ENCODE results near the gene MYH10. TPM values are rescaled to one million over a fixed set of nuclear protein-coding genes. Genes with fewer than 3 reads are reported as not detected.

The MYH10 gene
- total and polyA plus RNA-seq, 4 donors: 9.1 to 79.1 (median 25.9) TPM

DNA sequence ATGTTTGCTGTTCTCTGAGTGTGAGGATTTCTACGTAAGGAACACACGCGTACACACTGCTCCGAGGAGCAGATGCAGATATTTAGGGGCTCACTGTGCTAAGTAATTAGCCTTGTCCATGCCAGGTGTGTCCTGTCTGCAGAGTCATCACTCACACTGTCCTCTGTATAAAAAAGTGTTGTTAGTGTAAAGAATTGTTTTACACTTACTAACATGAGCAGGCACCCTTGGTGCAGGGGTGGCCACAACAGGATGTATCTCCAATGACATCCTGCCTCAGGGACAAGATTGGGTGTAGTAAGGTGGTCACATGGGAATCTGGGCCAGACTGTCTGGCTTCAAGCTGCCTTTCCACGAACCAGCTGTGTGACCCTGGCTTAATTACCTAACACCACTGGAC, 130.9 kb downstream of the MYH10 start:
- no peak for TF ChIP-seq HNF4A (conservative IDR thresholded peaks at IDR 0.05)
- no peak for DNase-seq (ENCODE audit: low spot score)

DNA sequence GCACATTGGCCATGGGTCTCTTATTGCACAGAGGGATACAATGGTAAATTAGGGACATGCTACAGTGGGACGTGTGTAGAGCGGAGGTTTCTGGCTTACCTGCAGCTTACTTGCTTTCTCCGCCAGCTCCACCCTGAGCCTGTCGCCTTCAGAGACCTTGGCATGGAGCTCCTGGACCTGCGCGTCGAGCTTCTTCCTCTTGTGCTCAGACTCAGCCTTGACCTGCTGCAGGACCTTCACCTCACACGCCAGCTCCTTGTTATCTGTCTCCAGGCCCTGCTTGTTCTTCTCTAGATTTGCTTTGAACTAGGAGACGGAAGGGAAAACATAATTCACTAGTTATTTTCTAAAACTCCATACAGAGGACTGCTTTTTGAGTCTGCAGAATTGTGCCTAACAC, 131.4 kb downstream of the MYH10 start:
- Histone ChIP-seq H3K9ac (ENCODE audit: low read depth in 1 of 2, low read length in 2 of 2) (no peak overlapping the region), H3K4me3 (ENCODE audit: low read depth in 1 of 3, low read length in 3 of 3) (no peak overlapping the region), H3K9me3 (ENCODE audit: control insufficient read depth in 4 of 4, low read length in 3 of 4) (no peaks in the 10 kb centered on the region), H3K27me3 (ENCODE audit: control insufficient read depth in 4 of 4, insufficient read depth in 4 of 4, low read length in 3 of 4) (no peaks in the 10 kb centered on the region), H3K4me1 (ENCODE audit: control insufficient read depth in 4 of 4, insufficient read depth in 4 of 4, low read length in 3 of 4) (no peaks in the 10 kb centered on the region), H3K27ac (ENCODE audit: low read depth in 1 of 2, low read length in 2 of 2) (no peak overlapping the region), H3K36me3 (ENCODE audit: control insufficient read depth in 4 of 4, insufficient read depth in 3 of 4, low read depth in 1 of 4, low read length in 3 of 4) (peaks cover 2 to 42% (median 21%) of the 10 kb centered on the region in 4 donors)
- TF ChIP-seq, protein P1, sequence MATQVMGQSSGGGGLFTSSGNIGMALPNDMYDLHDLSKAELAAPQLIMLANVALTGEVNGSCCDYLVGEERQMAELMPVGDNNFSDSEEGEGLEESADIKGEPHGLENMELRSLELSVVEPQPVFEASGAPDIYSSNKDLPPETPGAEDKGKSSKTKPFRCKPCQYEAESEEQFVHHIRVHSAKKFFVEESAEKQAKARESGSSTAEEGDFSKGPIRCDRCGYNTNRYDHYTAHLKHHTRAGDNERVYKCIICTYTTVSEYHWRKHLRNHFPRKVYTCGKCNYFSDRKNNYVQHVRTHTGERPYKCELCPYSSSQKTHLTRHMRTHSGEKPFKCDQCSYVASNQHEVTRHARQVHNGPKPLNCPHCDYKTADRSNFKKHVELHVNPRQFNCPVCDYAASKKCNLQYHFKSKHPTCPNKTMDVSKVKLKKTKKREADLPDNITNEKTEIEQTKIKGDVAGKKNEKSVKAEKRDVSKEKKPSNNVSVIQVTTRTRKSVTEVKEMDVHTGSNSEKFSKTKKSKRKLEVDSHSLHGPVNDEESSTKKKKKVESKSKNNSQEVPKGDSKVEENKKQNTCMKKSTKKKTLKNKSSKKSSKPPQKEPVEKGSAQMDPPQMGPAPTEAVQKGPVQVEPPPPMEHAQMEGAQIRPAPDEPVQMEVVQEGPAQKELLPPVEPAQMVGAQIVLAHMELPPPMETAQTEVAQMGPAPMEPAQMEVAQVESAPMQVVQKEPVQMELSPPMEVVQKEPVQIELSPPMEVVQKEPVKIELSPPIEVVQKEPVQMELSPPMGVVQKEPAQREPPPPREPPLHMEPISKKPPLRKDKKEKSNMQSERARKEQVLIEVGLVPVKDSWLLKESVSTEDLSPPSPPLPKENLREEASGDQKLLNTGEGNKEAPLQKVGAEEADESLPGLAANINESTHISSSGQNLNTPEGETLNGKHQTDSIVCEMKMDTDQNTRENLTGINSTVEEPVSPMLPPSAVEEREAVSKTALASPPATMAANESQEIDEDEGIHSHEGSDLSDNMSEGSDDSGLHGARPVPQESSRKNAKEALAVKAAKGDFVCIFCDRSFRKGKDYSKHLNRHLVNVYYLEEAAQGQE (IDR thresholded peaks at IDR 0.05): no peak
- no peak for DNase-seq (ENCODE audit: low spot score)
- 88% methylated on average over 9 of the region's 9 CpGs for WGBS

More for the DNA sequence above, 130.9 kb downstream of the MYH10 start:
- H3K9ac ChIP-seq (ENCODE audit: low read depth in 1 of 2, low read length in 2 of 2): no peak overlapping the region
- no peak overlapping the region for H3K4me3 ChIP-seq (ENCODE audit: low read depth in 1 of 3, low read length in 3 of 3)
- H3K27me3 ChIP-seq (ENCODE audit: control insufficient read depth in 4 of 4, insufficient read depth in 4 of 4, low read length in 3 of 4): no peaks in the 10 kb centered on the region
- peaks cover 5 to 44% (median 21%) of the 10 kb centered on the region in 4 donors for H3K36me3 ChIP-seq (ENCODE audit: control insufficient read depth in 4 of 4, insufficient read depth in 3 of 4, low read depth in 1 of 4, low read length in 3 of 4)
- no peaks in the 10 kb centered on the region for H3K9me3 ChIP-seq (ENCODE audit: control insufficient read depth in 4 of 4, low read length in 3 of 4)
- no peak overlapping the region for H3K27ac ChIP-seq (ENCODE audit: low read depth in 1 of 2, low read length in 2 of 2)
- no peaks in the 10 kb centered on the region for H3K4me1 ChIP-seq (ENCODE audit: control insufficient read depth in 4 of 4, insufficient read depth in 4 of 4, low read length in 3 of 4)
- 83% methylated on average over 5 of the region's 5 CpGs for WGBS

DNA sequence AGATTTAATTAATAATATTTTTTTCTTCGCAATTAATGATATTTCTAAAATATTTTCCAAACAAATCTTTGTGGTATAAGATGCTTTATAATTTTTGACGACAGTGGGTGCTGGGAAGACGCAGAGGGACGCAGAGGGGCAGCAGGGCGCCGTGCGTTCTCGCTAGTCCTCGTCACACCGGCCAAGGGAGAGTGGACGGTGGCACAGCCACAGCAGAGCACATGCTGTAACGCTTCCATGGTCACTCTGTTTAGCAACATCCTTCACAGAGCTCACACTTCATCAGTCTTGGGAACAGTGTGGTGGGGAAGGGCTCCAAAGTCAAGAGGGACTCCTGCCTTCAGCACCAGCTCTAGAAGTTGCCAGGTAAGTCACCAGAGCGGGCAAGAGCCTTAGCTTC, 134.4 kb downstream of the MYH10 start:
- H3K36me3 ChIP-seq (ENCODE audit: control insufficient read depth in 4 of 4, insufficient read depth in 3 of 4, low read depth in 1 of 4, low read length in 3 of 4): peaks cover 7 to 56% (median 24%) of the 10 kb centered on the region in 4 donors
- TF ChIP-seq, protein P2, sequence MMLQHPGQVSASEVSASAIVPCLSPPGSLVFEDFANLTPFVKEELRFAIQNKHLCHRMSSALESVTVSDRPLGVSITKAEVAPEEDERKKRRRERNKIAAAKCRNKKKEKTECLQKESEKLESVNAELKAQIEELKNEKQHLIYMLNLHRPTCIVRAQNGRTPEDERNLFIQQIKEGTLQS (IDR thresholded peaks at IDR 0.05): no peak
- TF ChIP-seq NR2F2 (IDR thresholded peaks at IDR 0.05) (no peak), TAF1 (conservative IDR thresholded peaks at IDR 0.05) (no peak), RXRA (IDR thresholded peaks at IDR 0.05) (no peak), RAD21 (IDR thresholded peaks at IDR 0.05) (no peak)
- TF ChIP-seq, protein P3, sequence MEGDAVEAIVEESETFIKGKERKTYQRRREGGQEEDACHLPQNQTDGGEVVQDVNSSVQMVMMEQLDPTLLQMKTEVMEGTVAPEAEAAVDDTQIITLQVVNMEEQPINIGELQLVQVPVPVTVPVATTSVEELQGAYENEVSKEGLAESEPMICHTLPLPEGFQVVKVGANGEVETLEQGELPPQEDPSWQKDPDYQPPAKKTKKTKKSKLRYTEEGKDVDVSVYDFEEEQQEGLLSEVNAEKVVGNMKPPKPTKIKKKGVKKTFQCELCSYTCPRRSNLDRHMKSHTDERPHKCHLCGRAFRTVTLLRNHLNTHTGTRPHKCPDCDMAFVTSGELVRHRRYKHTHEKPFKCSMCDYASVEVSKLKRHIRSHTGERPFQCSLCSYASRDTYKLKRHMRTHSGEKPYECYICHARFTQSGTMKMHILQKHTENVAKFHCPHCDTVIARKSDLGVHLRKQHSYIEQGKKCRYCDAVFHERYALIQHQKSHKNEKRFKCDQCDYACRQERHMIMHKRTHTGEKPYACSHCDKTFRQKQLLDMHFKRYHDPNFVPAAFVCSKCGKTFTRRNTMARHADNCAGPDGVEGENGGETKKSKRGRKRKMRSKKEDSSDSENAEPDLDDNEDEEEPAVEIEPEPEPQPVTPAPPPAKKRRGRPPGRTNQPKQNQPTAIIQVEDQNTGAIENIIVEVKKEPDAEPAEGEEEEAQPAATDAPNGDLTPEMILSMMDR (IDR thresholded peaks at IDR 0.05; ENCODE audit: low read depth, low read length, missing input control): no peak
- 90% methylated on average over 13 of the region's 13 CpGs for WGBS

More for the DNA sequence above, 134.4 kb downstream of the MYH10 start:
- no peaks in the 10 kb centered on the region for H3K27me3 ChIP-seq (ENCODE audit: control insufficient read depth in 4 of 4, insufficient read depth in 4 of 4, low read length in 3 of 4)
- no peaks in the 10 kb centered on the region for H3K9me3 ChIP-seq (ENCODE audit: control insufficient read depth in 4 of 4, low read length in 3 of 4)
- DNase-seq (ENCODE audit: low spot score): no peak
- H3K9ac ChIP-seq (ENCODE audit: low read depth in 1 of 2, low read length in 2 of 2): no peak overlapping the region
- no peak overlapping the region for H3K27ac ChIP-seq (ENCODE audit: low read depth in 1 of 2, low read length in 2 of 2)
- H3K4me1 ChIP-seq (ENCODE audit: control insufficient read depth in 4 of 4, insufficient read depth in 4 of 4, low read length in 3 of 4): no peaks in the 10 kb centered on the region
- H3K4me3 ChIP-seq (ENCODE audit: low read depth in 1 of 3, low read length in 3 of 3): no peak overlapping the region

Measured in liver (tissue), 9 donors.